Measurements from ENCODE around the gene DNHD1.
A peak's percentile ranks its signal among the peaks of the same experiment; 100 is the strongest.

Gene DNHD1

DNA sequence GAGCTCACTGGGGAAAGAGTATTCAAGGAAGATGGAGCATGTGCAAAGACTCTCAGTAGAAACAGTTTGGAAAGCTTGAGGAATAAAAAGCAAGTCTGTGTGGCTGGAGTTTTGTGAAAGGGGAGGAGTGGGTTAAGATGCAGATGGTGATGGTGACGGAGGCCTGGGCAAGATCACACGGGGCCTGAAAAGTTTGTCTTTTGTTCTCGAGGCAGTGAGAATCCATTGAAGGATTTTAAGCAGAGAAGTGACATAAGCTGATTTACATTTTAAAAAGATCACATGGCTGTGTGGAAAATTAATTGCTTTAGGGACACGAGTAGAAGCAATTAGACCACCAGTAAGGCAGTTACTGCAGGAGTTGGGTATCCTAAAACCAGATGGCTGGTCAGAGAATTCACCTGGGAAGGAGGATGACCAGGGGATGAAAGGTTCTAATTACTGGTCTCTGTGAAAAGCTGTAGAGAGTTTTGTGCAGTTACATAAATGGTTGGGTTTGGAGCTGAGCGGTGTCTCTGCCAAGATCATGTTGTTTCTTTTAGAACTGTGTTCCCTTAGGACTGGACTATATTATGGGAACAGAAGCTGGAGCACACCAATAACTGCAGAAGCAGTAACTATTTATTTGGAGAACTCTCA, 99.3 kb downstream of the DNHD1 start:
- DNase-seq, result no peak

DNA sequence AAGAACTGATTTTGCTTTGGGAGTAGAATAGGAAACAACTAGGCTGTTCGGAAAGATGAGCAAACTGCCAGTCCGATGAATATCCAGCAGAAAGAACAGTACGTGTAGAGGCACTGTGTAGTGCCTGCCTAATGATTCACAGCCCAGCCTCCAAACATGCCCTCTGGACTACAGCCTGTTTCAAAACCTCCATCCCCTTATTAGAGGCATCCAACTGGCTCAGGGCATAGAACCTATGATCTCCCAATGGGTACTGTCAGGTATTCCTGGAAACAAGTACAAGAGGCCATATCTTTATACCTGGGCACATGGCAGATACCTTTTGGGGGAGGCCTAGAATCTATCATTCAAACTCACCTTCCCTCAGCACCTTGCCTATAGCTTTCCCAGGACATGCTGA, 101.5 kb downstream of the DNHD1 start:
- no peak for DNase-seq

DNA sequence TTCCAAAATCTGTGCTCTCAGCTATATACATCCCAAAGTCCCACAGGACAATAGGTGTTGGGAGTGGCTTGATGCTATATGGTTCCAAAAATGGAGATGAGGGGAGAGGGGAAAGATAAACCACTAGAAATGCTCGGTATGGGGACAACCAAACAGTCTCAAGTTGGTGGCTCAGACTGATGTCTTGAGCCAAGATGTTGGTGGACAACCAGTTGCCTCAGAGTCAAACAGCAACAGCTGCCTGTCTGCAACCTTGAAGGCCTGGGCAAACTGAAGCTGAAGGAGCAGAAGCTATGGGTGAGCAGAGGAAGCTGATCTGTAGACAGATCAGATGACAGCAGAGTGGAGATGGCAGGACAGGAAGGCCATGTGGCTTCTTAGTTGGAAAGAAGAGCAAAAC, 102.4 kb downstream of the DNHD1 start:
- DNase-seq, result no peak

DNA sequence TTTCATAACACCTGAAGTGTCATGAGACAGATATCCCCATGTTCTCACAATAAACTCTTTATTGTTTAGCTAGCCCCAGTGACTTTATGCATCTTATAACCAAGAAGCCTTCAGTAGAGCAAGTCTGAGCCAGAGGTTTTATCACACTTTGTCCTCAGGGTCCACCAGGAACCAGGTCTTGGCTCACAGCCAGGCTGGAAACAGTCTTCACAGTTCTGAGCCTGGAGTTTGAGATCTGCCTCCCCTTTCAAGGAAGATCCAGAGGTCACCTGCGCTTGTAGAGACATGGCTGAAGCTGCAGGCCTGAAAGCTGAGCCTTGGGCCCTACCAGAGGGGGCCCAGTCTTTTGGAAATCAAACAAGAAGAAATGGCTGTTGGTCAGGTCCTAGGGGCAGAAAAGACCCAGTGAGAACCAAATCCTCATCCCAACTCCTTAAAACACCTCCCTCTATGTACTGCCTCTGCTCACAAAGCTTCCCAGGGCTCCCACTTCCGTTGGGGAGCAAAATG, 102.9 kb downstream of the DNHD1 start:
- no peak for DNase-seq

DNA sequence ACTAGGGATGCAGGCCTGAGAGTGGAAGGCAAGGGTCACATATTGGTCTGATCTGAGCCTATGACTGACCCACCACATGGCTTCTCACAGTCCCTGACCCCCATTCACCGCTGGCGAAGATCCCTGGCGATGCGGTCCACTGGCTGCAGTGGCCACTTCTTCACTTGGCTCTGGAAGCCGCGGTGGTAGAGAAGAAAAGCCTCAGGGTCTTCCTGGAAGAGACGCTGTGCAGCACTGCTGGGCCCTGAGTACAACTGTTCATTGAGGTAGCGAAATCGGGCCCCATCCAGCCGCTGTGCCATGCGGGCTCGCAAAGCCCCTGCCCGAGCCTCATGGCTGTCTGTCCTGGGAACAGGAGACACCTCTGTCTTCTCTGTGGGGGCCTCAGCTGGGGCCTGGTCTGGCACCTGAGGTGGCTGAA, 104.0 kb downstream of the DNHD1 start:
- no peak for DNase-seq

DNA sequence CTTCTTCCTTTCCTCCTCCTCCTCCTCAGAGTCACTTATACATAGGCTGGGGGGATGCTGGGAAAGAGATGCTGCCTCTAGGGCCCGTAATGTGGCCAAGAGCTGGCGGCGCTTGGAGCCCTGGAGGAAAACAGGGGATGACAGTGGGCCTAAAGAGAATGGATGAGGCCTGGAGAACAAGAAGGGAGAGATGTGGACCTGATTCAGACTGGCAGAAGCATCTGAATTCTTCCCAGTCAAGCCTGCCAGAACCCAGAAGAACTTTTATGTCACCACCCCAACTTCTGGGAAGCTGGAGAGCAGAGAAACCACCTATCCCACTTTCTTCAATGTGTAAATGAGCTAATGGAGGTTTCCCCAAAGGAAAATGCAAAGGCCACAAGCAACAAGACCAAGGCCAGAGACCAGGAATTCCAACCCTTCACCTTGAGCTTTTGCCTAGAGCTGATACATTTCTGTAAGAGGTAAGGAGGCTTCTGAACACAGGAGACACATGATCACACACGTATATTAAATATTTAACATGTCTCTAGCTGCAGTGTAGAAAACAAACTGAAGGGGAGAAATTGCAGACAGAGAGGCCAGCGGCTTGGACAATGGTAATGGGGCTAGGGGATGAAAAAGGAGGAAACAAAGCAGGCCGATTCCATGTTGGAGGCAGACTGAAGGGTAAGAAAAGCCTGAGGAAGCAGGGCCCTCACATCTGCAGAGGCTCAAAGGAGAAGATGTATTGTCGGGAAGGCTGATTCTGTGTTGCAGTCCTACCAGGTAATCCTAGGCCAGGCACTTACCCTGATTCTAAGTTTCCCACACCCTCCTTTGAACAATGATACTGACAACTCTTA, 105.2 kb downstream of the DNHD1 start:
- DNase-seq, result no peak

DNA sequence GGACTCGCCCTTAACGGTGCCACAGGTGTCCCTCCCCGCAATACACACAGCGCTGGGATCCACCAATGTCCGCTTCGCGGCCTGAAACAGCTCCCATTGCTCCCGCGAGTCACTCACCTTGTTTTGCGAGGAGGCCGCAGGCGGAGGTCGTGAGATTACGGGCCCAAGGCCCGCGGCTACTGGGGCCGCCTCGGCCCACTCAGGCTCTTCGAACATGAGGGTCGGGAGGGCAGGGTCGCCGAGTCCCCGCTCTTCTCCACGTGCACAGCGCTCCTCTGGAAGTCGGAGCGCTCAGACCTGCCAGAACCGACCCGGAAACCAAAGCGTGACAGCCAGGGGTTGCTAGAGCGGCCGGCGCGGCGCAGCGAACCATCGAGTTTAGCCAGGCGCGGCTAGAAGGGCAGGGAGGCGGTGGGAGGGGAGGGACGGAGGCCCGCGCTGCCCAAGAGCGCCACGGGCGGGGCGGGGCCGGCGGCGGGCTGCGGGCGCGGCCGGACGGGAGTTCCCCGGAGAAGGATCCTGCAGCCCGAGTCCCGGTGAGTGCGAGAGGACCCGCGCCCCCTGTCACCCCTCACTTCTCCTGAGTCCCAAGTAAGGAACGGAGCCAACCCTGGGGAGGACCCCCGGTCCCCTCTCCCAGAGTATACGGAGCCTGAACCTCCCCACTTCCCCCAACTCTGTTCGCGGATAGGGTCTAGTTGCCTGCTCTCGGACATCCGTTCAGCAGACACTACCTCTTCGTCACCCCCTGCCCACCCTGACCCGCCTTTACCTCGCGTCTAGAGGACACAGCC, 106.4 kb downstream of the DNHD1 start, which contains the start of the genes ILK and RRP8:
Gene ILK, plus strand, starts transcription at position 488 of the 794 bp plus-strand sequence. CDS start 498 bp downstream, outside the sequence.
Gene RRP8, minus strand, starts transcription at position 330 of the 794 bp plus-strand sequence. Its CDS starts 114 bp downstream, at position 216.
- peak; percentile 64 for DNase-seq

DNA sequence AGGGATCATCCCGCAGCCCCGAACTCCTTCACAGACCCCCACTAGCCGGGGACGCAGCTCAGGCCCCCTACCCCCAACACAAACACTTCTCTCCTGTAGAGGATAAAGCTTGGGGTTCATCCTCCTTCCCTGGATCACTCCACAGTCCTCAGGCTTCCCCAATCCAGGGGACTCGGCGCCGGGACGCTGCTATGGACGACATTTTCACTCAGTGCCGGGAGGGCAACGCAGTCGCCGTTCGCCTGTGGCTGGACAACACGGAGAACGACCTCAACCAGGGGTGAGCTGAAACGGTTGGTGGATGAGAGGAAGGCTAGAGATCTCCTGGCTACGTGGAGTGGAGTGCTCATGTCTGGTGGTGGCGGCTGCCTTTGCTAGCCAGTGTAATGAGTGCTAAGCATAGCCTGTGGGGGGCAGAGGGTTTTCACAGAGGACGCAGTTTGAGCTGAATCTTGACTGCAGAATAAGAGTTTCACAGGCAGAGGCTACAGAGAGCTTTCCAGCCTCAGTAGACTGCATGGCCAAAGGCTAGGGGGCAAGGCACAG, 107.1 kb downstream of the DNHD1 start:
- no peak for DNase-seq

DNA sequence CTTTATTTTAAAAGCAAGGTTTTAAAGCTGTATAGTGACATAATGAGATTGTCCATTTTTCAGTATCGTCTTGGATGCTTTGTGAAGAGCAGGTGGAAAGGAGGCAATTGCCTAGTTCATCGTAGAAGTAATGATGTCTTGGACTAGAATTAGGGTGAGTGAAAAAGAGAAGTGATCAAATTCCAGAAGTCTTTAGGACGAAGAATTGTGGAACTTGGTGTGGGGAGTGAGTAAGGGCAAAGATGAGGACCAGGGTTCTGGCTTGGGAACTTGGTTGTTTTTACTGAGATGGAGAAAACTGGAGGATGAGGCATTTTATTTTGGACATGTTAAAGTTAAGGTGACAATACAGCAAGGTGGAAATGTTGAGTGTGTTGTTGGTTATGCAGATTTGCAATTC, 107.7 kb downstream of the DNHD1 start:
- no peak for DNase-seq

DNA sequence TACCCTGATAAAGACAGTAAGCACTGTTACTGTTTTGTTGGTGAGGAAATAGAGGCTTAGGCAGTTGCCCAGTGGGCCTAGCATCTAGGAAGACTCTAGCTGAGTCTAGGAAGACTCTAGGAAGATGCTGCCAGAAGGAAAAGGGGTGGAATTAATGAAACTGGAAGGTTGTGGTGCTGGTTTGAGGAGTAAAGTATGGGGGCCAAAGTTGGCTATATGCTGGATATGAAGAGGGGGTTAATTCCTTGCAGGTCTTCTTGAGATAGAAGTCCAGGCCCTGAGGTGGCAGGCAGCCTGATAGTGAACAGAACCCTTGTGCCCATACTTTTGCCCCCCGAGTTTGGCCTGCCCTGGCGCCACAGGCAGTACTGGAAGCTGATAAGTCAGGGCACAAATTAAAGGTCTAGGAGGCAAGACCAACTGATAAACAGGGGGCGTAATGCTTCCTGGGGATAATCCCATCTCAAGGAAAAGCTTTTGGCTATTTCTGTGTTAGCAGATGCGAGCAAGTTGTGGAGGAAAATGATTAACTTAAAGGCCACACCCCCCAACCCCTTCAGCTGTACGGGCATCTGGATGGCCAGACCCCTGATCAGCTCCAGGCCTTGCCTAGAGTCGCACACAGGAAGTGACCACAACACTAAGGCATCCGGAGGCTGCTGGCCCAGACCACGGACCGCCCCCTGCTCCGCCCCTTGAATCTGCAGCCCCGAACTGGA, 109.5 kb downstream of the DNHD1 start:
- no peak for DNase-seq

DNA sequence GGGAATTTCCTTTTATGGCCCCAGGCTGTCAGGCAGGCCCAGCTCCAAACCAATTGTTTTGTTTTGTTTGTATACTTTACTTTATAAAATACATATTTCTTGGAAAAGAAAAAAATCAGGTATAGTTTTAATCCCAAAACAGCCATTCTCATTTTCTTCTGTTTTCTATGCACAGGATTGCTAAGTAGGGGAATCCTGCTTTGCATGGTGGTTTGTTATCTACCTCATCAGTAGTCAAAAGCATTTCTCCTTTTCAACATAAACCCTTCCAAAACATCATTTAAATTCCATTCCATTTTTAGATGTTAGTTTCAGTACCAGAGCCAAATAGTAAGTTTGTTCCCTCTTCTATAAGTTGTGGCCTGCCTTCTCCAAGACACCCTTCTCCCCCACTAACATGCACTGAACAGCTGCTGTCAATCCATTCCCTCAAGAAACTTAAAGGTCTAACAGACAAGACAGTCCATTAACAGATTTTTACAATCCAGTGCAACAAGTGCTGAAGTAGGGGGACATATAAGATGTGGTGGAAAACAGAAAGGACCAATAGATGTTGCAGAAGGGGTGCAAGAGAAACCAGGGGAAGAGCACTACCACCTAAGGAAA, 110.2 kb downstream of the DNHD1 start:
- DNase-seq, result no peak

DNA sequence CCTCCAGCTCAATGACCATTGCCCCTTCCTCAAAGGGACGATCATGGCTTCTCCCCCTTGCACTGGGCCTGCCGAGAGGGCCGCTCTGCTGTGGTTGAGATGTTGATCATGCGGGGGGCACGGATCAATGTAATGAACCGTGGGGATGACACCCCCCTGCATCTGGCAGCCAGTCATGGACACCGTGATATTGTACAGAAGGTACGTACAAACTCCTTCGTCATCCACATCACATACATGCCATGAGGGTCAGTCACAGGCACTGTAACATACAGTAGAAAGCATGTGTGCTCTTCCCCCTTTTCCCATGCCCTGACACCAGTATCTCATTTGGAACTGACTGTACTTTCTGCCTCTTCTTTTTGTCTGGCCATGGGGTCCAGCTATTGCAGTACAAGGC, 110.9 kb downstream of the DNHD1 start:
- no peak for DNase-seq

DNA sequence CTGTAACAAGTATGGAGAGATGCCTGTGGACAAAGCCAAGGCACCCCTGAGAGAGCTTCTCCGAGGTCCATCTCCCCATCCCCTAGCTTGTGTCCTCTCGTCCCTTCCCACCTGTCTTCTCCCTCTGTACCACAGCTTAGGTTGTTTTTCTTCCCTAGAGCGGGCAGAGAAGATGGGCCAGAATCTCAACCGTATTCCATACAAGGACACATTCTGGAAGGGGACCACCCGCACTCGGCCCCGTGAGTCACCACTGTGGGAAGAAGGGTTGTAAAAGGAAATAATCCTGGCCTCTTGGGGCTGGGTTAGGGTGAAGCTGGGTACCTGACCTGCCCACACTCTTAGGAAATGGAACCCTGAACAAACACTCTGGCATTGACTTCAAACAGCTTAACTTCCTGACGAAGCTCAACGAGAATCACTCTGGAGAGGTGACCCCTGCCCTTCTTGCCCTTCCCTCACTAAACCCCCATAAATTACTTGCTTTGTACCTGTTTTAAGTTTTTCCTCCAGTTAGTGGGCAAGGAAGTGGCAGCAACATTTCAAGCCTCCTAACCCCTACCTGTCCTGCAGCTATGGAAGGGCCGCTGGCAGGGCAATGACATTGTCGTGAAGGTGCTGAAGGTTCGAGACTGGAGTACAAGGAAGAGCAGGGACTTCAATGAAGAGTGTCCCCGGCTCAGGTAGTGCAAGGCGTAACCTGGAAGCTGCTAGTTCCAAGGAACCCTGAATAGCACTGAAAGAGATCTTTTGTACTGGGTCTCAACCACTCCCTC, 111.8 kb downstream of the DNHD1 start:
- DNase-seq, result no peak

DNA sequence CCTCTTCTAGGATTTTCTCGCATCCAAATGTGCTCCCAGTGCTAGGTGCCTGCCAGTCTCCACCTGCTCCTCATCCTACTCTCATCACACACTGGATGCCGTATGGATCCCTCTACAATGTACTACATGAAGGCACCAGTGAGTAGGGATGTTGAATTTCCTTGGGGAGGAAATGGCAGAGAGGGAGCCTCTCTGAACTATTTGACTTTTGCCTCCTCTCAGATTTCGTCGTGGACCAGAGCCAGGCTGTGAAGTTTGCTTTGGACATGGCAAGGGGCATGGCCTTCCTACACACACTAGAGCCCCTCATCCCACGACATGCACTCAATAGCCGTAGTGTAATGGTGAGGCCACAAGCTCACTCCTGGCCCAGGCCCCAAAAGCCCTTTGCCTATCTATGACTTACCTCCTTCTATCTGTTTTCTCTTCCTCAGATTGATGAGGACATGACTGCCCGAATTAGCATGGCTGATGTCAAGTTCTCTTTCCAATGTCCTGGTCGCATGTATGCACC, 112.5 kb downstream of the DNHD1 start:
- no peak for DNase-seq

DNA sequence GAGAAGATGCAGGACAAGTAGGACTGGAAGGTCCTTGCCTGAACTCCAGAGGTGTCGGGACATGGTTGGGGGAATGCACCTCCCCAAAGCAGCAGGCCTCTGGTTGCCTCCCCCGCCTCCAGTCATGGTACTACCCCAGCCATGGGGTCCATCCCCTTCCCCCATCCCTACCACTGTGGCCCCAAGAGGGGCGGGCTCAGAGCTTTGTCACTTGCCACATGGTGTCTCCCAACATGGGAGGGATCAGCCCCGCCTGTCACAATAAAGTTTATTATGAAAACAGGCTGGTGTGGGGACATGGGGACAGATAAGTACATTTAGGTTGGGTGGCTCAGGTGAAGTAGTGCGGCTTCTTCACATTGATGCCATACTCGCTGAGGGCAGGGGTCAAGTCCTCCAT, 113.5 kb downstream of the DNHD1 start:
- DNase-seq, result no peak

DNA sequence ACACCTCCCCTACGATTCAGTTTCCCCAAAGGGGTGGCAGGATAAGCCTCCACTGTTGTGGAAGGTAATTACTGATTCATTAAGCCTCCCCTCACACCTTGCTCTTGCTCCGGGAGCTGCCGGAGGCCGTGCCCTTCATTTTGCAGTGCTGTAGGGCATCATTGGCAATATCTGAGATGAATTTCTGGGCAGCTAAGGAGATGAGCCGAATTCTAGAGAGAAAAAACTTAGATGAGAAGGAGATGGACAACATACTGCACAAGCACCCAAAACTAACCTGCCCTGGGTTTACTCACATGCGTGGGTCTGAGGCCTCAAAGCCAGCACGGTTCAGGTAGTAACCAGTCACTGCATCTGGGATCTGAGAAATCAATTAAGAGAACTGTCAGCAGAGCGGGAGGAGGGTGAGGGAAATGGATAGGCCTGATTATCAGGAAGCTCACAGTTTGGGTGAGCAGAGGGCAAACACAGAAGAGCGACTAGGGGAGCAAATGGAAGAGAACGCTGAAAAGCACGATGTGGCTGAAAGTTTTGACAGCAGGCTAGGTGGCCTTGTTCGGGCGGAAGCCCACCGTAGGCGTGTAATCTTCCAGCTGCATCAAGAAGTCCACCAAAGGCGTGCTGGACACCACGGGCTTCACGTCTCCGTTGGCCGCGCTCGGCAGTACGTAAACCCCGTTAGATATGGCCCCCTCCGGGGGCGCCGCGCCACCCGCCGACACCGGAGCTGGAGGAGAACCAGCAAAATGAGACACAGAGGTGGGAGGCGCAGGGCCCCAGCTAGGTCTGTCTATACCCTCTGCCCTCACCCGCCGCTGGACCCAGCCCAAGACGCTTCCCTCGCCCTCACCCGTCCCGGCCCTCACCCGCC, 114.2 kb downstream of the DNHD1 start:
- DNase-seq, result no peak

DNA sequence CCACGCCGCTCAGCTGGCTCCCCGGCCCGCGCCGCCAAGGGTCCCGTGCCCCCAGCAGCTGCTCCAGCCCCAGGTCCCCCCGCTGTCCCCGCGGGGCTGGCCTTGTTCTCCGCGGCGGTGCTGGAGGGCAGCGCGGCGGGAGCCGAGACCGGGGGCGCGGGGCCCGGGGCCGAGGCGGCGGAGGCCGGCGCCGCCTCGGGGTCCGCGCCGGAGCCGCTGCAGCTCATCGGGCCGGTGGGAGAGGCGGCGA, 114.8 kb downstream of the DNHD1 start:
- no peak for DNase-seq

DNA sequence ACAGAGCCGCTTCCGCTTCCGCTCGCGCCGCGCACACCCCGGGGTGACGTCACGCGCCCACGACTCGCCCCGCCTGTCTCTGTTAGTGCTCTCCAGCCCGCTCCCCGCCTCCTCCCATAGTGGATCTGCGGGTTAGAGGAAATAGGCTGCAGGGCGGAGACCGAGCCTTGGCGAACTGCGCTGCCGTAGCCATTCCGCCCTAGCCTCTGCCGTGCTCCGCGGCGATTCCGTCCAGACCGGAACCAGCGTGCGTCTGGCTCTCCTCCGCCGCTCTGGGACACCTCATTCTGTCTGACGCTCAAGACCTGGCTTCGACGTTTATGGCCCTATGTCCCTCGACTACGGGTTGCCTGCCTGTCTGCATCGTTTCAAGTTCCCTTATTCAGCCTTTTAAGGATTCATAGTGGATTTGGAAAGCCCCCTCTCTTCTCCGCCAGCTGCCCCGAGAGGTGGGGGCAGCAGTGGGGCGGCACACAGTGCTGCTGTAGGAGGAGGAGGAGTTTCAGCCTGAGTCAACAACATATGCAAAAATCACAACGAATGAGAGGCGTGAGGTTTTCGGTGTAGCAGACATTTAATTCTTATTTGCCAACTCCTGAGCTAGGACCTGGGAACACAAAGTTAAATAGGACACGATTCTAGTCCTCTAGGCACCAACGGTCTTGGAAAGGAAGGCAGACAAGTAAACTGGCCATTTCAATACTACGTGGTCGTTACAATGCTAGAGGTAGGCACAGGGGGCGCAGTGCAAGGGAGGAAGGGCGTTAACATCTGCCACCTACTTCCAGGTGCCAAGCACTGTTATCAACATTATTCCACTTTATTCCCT, 115.3 kb downstream of the DNHD1 start, which contains the start of gene TAF10:
Gene TAF10, minus strand, starts transcription at position 4 of the 829 bp plus-strand sequence. CDS start 27 bp downstream, outside the sequence.
- DNase-seq, result peak; percentile 84

DNA sequence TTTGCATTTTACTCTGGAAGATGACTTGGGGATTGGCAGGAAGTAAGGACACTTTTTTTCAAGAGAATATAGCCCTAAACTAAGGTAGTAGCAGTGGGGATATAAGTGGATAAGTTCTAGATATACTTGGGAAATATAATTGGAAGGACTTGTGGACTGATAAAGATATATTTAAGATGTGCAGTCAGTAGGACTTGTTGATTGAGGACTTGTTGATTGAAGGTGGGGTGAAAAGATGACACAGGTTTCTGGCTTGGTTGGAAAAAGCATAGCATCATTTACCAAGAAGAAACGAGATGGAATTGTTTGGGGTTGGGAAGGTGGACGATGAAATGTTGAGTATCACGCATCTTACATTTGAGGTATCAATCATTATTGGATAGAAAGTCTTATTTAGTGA, 116.4 kb downstream of the DNHD1 start:
- no peak for DNase-seq
